ENCODE data around the gene LRRC45. TPM values are rescaled to one million over a fixed set of nuclear protein-coding genes. Genes with fewer than 3 reads are reported as not detected.

The LRRC45 gene
- total and polyA plus RNA-seq, 2 donors (not counting 3 experiments of a cell fraction or from before 2014, with no cell fraction given) = 7.6 to 22.9 TPM

GRCh38 chr17:82028246-82028645, 5.1 kb downstream of the LRRC45 start:
- DNase-seq (ENCODE audit: low read depth, low spot score) (no peak), FAIRE-seq (no peak)
- no peak overlapping the region for H3K9ac ChIP-seq (replicated peaks; ENCODE audit: extremely low read depth, insufficient read depth, low read length)
- H2AFZ ChIP-seq (ENCODE audit: low read depth, low read length) = no peak overlapping the region
- BruUV-seq (replicated peaks) = no TSS peak
- TF ChIP-seq POLR2AphosphoS5 (IDR thresholded peaks at IDR 0.05; ENCODE audit: insufficient read depth, low read depth, low read length) (no peak), JUN (IDR thresholded peaks at IDR 0.05; ENCODE audit: borderline replicate concordance, insufficient read depth, insufficient read length, low read depth) (no peak)
- H4K20me1 ChIP-seq (replicated peaks; ENCODE audit: control insufficient read depth, extremely low read depth, insufficient read depth, low read length) = no peaks in the 10 kb centered on the region
- H3K27me3 ChIP-seq (ENCODE audit: control insufficient read depth in 2 of 2, insufficient read depth in 2 of 2, low read length in 2 of 2) = no peaks in the 10 kb centered on the region
- H3K36me3 ChIP-seq (ENCODE audit: control insufficient read depth in 2 of 2, extremely low read depth in 1 of 2, insufficient read depth in 2 of 2, low read length in 2 of 2) = no peaks in the 10 kb centered on the region
- intact Hi-C loops (cut with micrococcal nuclease) (loop anchor here (10.0 kb wide), 1 partner anchor 187 kb away; the partner anchor contains the start of gene CCDC57), dilution Hi-C loops (cut with MboI; ENCODE audit: extremely low pct_ligation_motif_present, low sequenced_read_pairs) (no loop called here)
- no peak overlapping the region for H3K27ac ChIP-seq (ENCODE audit: insufficient read depth, low read depth, low read length)
- no peak overlapping the region for H3K4me2 ChIP-seq (ENCODE audit: insufficient read depth, low read length)
- ChIA-PET CTCF (interaction anchor here (1.0 to 4.2 kb wide), 2 partner anchors 9 to 127 kb away, joined by 6 to 127 read pairs; partner anchors contain the start of gene DCXR), POLR2A (no interaction called here)
- H3K9me3 ChIP-seq (replicated peaks; ENCODE audit: control insufficient read depth, insufficient read depth, low read length) = no peaks in the 10 kb centered on the region
- peaks cover 4% of the 10 kb centered on the region for H3K79me2 ChIP-seq (ENCODE audit: control insufficient read depth, insufficient read depth, low read length)
- no peaks in the 10 kb centered on the region for H3K9me1 ChIP-seq (replicated peaks; ENCODE audit: control insufficient read depth, extremely low read depth, insufficient read depth, low read length)
- H3K4me1 ChIP-seq (ENCODE audit: control insufficient read depth, extremely low read depth, insufficient read depth, low read length) = peaks cover 15% of the 10 kb centered on the region
- H3K4me3 ChIP-seq (replicated peaks in 1 of 3; ENCODE audit: insufficient read depth in 1 of 3, low read depth in 1 of 3, low read length in 3 of 3) = no peak overlapping the region

GRCh38 chr17:82028966-82029365, 5.9 kb downstream of the LRRC45 start:
- Histone ChIP-seq H4K20me1 (replicated peaks; ENCODE audit: control insufficient read depth, extremely low read depth, insufficient read depth, low read length) (no peaks in the 10 kb centered on the region), H3K4me1 (ENCODE audit: control insufficient read depth, extremely low read depth, insufficient read depth, low read length) (peaks cover 12% of the 10 kb centered on the region), H3K4me3 (replicated peaks in 1 of 3; ENCODE audit: insufficient read depth in 1 of 3, low read depth in 1 of 3, low read length in 3 of 3) (no peak overlapping the region), H3K9me3 (replicated peaks; ENCODE audit: control insufficient read depth, insufficient read depth, low read length) (no peaks in the 10 kb centered on the region), H3K9me1 (replicated peaks; ENCODE audit: control insufficient read depth, extremely low read depth, insufficient read depth, low read length) (no peaks in the 10 kb centered on the region), H3K27ac (ENCODE audit: insufficient read depth, low read depth, low read length) (no peak overlapping the region), H3K4me2 (ENCODE audit: insufficient read depth, low read length) (no peak overlapping the region), H3K36me3 (ENCODE audit: control insufficient read depth in 2 of 2, extremely low read depth in 1 of 2, insufficient read depth in 2 of 2, low read length in 2 of 2) (no peaks in the 10 kb centered on the region), H3K79me2 (ENCODE audit: control insufficient read depth, insufficient read depth, low read length) (peaks cover 4% of the 10 kb centered on the region), H3K9ac (replicated peaks; ENCODE audit: extremely low read depth, insufficient read depth, low read length) (no peak overlapping the region), H2AFZ (ENCODE audit: low read depth, low read length) (no peak overlapping the region), H3K27me3 (ENCODE audit: control insufficient read depth in 2 of 2, insufficient read depth in 2 of 2, low read length in 2 of 2) (no peaks in the 10 kb centered on the region)
- dilution Hi-C loops (cut with MboI; ENCODE audit: extremely low pct_ligation_motif_present, low sequenced_read_pairs) = no loop called here
- intact Hi-C loops (cut with micrococcal nuclease) = loop anchor here (10.0 kb wide), 1 partner anchor 186 kb away; the partner anchor contains the start of gene CCDC57
- POLR2A ChIA-PET = no interaction called here
- no peak for TF ChIP-seq EZH2 (IDR thresholded peaks at IDR 0.05; ENCODE audit: borderline replicate concordance, low read depth, low read length, severe bottlenecking)
- no peak for TF ChIP-seq JUN (IDR thresholded peaks at IDR 0.05; ENCODE audit: borderline replicate concordance, insufficient read depth, insufficient read length, low read depth)
- no peak for TF ChIP-seq MAX (IDR thresholded peaks at IDR 0.05; ENCODE audit: insufficient read depth, insufficient read length)
- TF ChIP-seq GATA2 (IDR thresholded peaks at IDR 0.05; ENCODE audit: insufficient read depth, insufficient read length, low read depth, low read length) = no peak
- TF ChIP-seq POLR2A (IDR thresholded peaks at IDR 0.05; ENCODE audit: low read depth, low read length) = no peak
- TF ChIP-seq MYC (IDR thresholded peaks at IDR 0.05; ENCODE audit: low read depth, low read length) = no peak
- no peak for TF ChIP-seq POLR2AphosphoS5 (IDR thresholded peaks at IDR 0.05; ENCODE audit: insufficient read depth, low read depth, low read length)
- no peak for TF ChIP-seq FOS (IDR thresholded peaks at IDR 0.05; ENCODE audit: borderline replicate concordance, insufficient read depth, low read length)
- TF ChIP-seq CTCF (IDR thresholded peaks at IDR 0.05; ENCODE audit: extremely low read depth in 1 of 2, insufficient read depth in 1 of 2, low read depth in 1 of 2, low read length in 2 of 2) = no peak
- DNase-seq (ENCODE audit: low read depth, low spot score) (no peak), FAIRE-seq (no peak)
- CTCF ChIA-PET = interaction anchor here (1.3 to 4.2 kb wide), 4 partner anchors 8 to 126 kb away, joined by 4 to 127 read pairs (median 34); partner anchors contain the start of genes CENPX, DCXR, LRRC45 and NOTUM
- BruUV-seq (replicated peaks) = no TSS peak

Data from endothelial cell of umbilical vein (primary cell).